Activated naive CD4-positive, alpha-beta T cell treated with anti-CD3 and anti-CD28 coated beads for 36 hours (primary cell): ENCODE measurements around the gene ADAP2. TPM values are rescaled to one million over a fixed set of nuclear protein-coding genes. Genes with fewer than 3 reads are reported as not detected.
"Not testable (repeated sequence)": the region's sequence is repeated elsewhere in the genome, so short reads cannot be mapped to it uniquely, and the experiment has no call there.

Experiments
- CTCF ChIA-PET: fragments of 350-600 bp; sonication (Branson Sonifier 250); formaldehyde crosslinking; loops from one replicate; lab custom pipeline; 2021; ENCODE audit warnings: antibody characterized with exemption; lab: Charles Lee
- DNase-seq: peaks from one replicate; pipeline ENCODE4 v3.0.0-alpha.2; 2020
- H3K27ac Mint-ChIP-seq: one replicate; pipeline ENCODE4 v1.8.0; 2021; ENCODE audit warnings: mild to moderate bottlenecking, mixed read lengths
- H3K27me3 Mint-ChIP-seq: one replicate; pipeline ENCODE4 v1.8.0; 2021; ENCODE audit warnings: low read depth, mixed read lengths
- H3K36me3 Mint-ChIP-seq: one replicate; pipeline ENCODE4 v1.8.0; 2021; ENCODE audit warnings: low read depth, mixed read lengths
- H3K4me1 Mint-ChIP-seq: one replicate; pipeline ENCODE4 v1.8.0; 2021; ENCODE audit warnings: low read depth, mixed read lengths
- H3K4me3 Mint-ChIP-seq: one replicate; pipeline ENCODE4 v1.8.0; 2021; ENCODE audit warnings: mild to moderate bottlenecking, moderate library complexity, mixed read lengths
- H3K9me3 Mint-ChIP-seq: one replicate; pipeline ENCODE4 v1.8.0; 2021; ENCODE audit warnings: mixed read lengths
- intact Hi-C: fragments of 100-400 bp; cut with micrococcal nuclease; formaldehyde crosslinking; loops from one replicate; pipeline ENCODE4 v1.15.1; 2023
- total RNA-seq, 2 experiments: library from RNA; stranded (reverse); gene quantifications; one replicate each; pipeline ENCODE4 v1.2.3, GENCODE V29; 2021

Gene ADAP2
- total RNA-seq, 2 experiments from 2014 or later = 0.32 to 0.52 TPM

GRCh38 chr17:30920282-30920681, 1.5 kb upstream of the ADAP2 start:
- CTCF ChIA-PET = no interaction called here
- peaks cover 30% of the 10 kb centered on the region for H3K27me3 Mint-ChIP-seq
- no peaks in the 10 kb centered on the region for H3K36me3 Mint-ChIP-seq
- peaks cover 11% of the 10 kb centered on the region for H3K4me1 Mint-ChIP-seq
- H3K27ac Mint-ChIP-seq = no peak overlapping the region
- intact Hi-C loops = no loop called here
- no peak overlapping the region for H3K4me3 Mint-ChIP-seq
- no peak for DNase-seq
- H3K9me3 Mint-ChIP-seq = no peaks in the 10 kb centered on the region

- intact Hi-C loops = no loop called here
- no peak for DNase-seq
- Mint-ChIP-seq H3K9me3 (no peaks in the 10 kb centered on the region), H3K27me3 (peaks cover 33% of the 10 kb centered on the region), H3K4me3 (peak overlapping the region; percentile 62), H3K4me1 (peaks cover 11% of the 10 kb centered on the region), H3K27ac (no peak overlapping the region), H3K36me3 (no peaks in the 10 kb centered on the region)
- CTCF ChIA-PET = no interaction called here
These were observed 832 bp upstream of the ADAP2 start for GRCh38 chr17:30920683-30921543.

- H3K27ac Mint-ChIP-seq = no peak overlapping the region
- H3K4me1 Mint-ChIP-seq = peaks cover 11% of the 10 kb centered on the region
- no peaks in the 10 kb centered on the region for H3K36me3 Mint-ChIP-seq
- no peaks in the 10 kb centered on the region for H3K9me3 Mint-ChIP-seq
- CTCF ChIA-PET = no interaction called here
- peak overlapping the region; percentile 50 for H3K4me3 Mint-ChIP-seq
- intact Hi-C loops = no loop called here
- peak; percentile 6 for DNase-seq
- H3K27me3 Mint-ChIP-seq = peaks cover 43% of the 10 kb centered on the region
These were observed 688 bp downstream of the ADAP2 start for GRCh38 chr17:30922235-30923030.

GRCh38 chr17:30924341-30924740, 2.6 kb downstream of the ADAP2 start:
- Mint-ChIP-seq H3K27ac (no peak overlapping the region), H3K4me3 (no peak overlapping the region), H3K36me3 (no peaks in the 10 kb centered on the region), H3K9me3 (no peaks in the 10 kb centered on the region), H3K27me3 (peaks cover 43% of the 10 kb centered on the region), H3K4me1 (peaks cover 11% of the 10 kb centered on the region)
- CTCF ChIA-PET = no interaction called here
- no peak for DNase-seq
- intact Hi-C loops = no loop called here

GRCh38 chr17:30926516-30926915, 4.8 kb downstream of the ADAP2 start:
- Mint-ChIP-seq H3K36me3 (no peaks in the 10 kb centered on the region), H3K9me3 (no peaks in the 10 kb centered on the region), H3K4me1 (peaks cover 7% of the 10 kb centered on the region), H3K27ac (no peak overlapping the region), H3K4me3 (no peak overlapping the region), H3K27me3 (peaks cover 32% of the 10 kb centered on the region)
- intact Hi-C loops = no loop called here
- CTCF ChIA-PET = no interaction called here
- DNase-seq = no peak

- Mint-ChIP-seq H3K36me3 (no peaks in the 10 kb centered on the region), H3K27me3 (peaks cover 24% of the 10 kb centered on the region), H3K4me1 (peaks cover 2% of the 10 kb centered on the region), H3K4me3 (no peak overlapping the region), H3K27ac (no peak overlapping the region), H3K9me3 (no peaks in the 10 kb centered on the region)
- CTCF ChIA-PET = no interaction called here
- intact Hi-C loops = no loop called here
- DNase-seq = no peak
These were observed 6.0 kb downstream of the ADAP2 start for GRCh38 chr17:30927756-30928155.

- CTCF ChIA-PET = no interaction called here
- Mint-ChIP-seq H3K4me1 (no peaks in the 10 kb centered on the region), H3K9me3 (no peaks in the 10 kb centered on the region), H3K36me3 (no peaks in the 10 kb centered on the region), H3K4me3 (no peak overlapping the region), H3K27me3 (peaks cover 22% of the 10 kb centered on the region), H3K27ac (no peak overlapping the region)
- DNase-seq = no peak
- intact Hi-C loops = no loop called here
These were observed 6.8 kb downstream of the ADAP2 start for GRCh38 chr17:30928584-30928983.

- Mint-ChIP-seq H3K27ac (no peak overlapping the region), H3K9me3 (no peaks in the 10 kb centered on the region), H3K4me3 (no peak overlapping the region), H3K36me3 (no peaks in the 10 kb centered on the region), H3K4me1 (no peaks in the 10 kb centered on the region), H3K27me3 (peaks cover 18% of the 10 kb centered on the region)
- intact Hi-C loops = no loop called here
- CTCF ChIA-PET = no interaction called here
- DNase-seq = no peak
These were observed 7.4 kb downstream of the ADAP2 start for GRCh38 chr17:30929081-30929633.

GRCh38 chr17:30929861-30930260, 8.1 kb downstream of the ADAP2 start:
- H3K36me3 Mint-ChIP-seq, H3K27ac Mint-ChIP-seq, DNase-seq, H3K4me1 Mint-ChIP-seq, intact Hi-C loops, H3K4me3 Mint-ChIP-seq, H3K9me3 Mint-ChIP-seq: not testable (repeated sequence)
- CTCF ChIA-PET = interaction anchor here (0.5 kb wide), 1 partner anchor 53 kb away, joined by 4 read pairs; no protein-coding TSS in a partner anchor
- H3K27me3 Mint-ChIP-seq = peaks cover 13% of the 10 kb centered on the region

GRCh38 chr17:30930495-30930894, 8.8 kb downstream of the ADAP2 start:
- no peaks in the 10 kb centered on the region for H3K36me3 Mint-ChIP-seq
- no peaks in the 10 kb centered on the region for H3K4me1 Mint-ChIP-seq
- intact Hi-C loops = no loop called here
- no peak overlapping the region for H3K27ac Mint-ChIP-seq
- DNase-seq = no peak
- H3K27me3 Mint-ChIP-seq = peaks cover 11% of the 10 kb centered on the region
- no peak overlapping the region for H3K4me3 Mint-ChIP-seq
- CTCF ChIA-PET = interaction anchor here (0.5 kb wide), 1 partner anchor 53 kb away, joined by 4 read pairs; no protein-coding TSS in a partner anchor
- H3K9me3 Mint-ChIP-seq = no peaks in the 10 kb centered on the region

- H3K27me3 Mint-ChIP-seq, H3K4me1 Mint-ChIP-seq, H3K4me3 Mint-ChIP-seq, H3K36me3 Mint-ChIP-seq, H3K27ac Mint-ChIP-seq, intact Hi-C loops, CTCF ChIA-PET, DNase-seq, H3K9me3 Mint-ChIP-seq: not testable (repeated sequence)
These were observed 9.8 kb downstream of the ADAP2 start for GRCh38 chr17:30931582-30931981.

- H3K4me3 Mint-ChIP-seq = no peak overlapping the region
- peaks cover 1% of the 10 kb centered on the region for H3K4me1 Mint-ChIP-seq
- no peaks in the 10 kb centered on the region for H3K36me3 Mint-ChIP-seq
- no peak overlapping the region for H3K27ac Mint-ChIP-seq
- CTCF ChIA-PET = no interaction called here
- no peak for DNase-seq
- intact Hi-C loops = no loop called here
- no peaks in the 10 kb centered on the region for H3K9me3 Mint-ChIP-seq
- H3K27me3 Mint-ChIP-seq = no peaks in the 10 kb centered on the region
These were observed 12.2 kb downstream of the ADAP2 start for GRCh38 chr17:30933966-30934365.
